GM12878 (cell line): ENCODE measurements around the gene ING4. TPM values are rescaled to one million over a fixed set of nuclear protein-coding genes. Genes with fewer than 3 reads are reported as not detected.

ENCODE experiments used
- ATAC-seq: fragments of 200-7000 bp; cut with Tn5 transposase; 3 replicates; pipeline ENCODE4 v1.9.1; 2020; ENCODE audit warnings: mild to moderate bottlenecking, moderate library complexity
- BruUV-seq: library from RNA; stranded (reverse); fragments of 400-500 nt; replicated peaks from 2 replicates; lab custom pipeline; 2021; lab: Mats Ljungman, UMichigan
- CTCF ChIA-PET: fragments of 300-600 bp; sonication (Branson Sonifier 250); formaldehyde crosslinking; extraction: SDS; loops from one replicate; lab custom pipeline; 2021; ENCODE audit warnings: inconsistent platforms; lab: Yijun Ruan, JAX
- POLR2A ChIA-PET: fragments of 350-600 bp; formaldehyde crosslinking; extraction: SDS; loops from one replicate; lab custom pipeline; 2021; ENCODE audit warnings: inconsistent platforms; lab: Charles Lee
- RAD21 ChIA-PET: fragments of 300-600 bp; sonication (Branson Sonifier 250); formaldehyde crosslinking; loops from one replicate; lab custom pipeline; 2023; ENCODE audit warnings: antibody characterized with exemption; ENCODE audit not compliant: unreplicated experiment; lab: Charles Lee
- SMC1A ChIA-PET: fragments of 300-600 bp; sonication (Branson Sonifier 250); formaldehyde crosslinking; loops from one replicate; lab custom pipeline; 2023; ENCODE audit not compliant: unreplicated experiment, uncharacterized antibody; lab: Charles Lee
- DNase-seq: peaks from one replicate; pipeline ENCODE4 v3.0.0-alpha.2; 2011; ENCODE audit warnings: low read depth, low spot score
- FAIRE-seq: peaks from 3 replicates; lab custom pipeline; 2011; peaks lifted over from hg19 to GRCh38; lab: Jason Lieb, UNC
- H2AFZ ChIP-seq: 2 replicates; pipeline ENCODE4 v1.6.0; 2011; ENCODE audit warnings: low read depth, low read length, control low read depth; ENCODE audit not compliant: control insufficient read depth
- H3K27ac ChIP-seq: 2 replicates; pipeline ENCODE4 v1.5.1; 2011; ENCODE audit warnings: control low read depth; ENCODE audit not compliant: control insufficient read depth, insufficient read depth
- H3K27me3 ChIP-seq, 2 experiments: replicated peaks in 1 of 2; 2 replicates each; pipeline versions ENCODE4 v1.6.0 to v1.6.1; 2011; ENCODE audit warnings: low read length in 1 of 2; ENCODE audit not compliant: control insufficient read depth in 2 of 2, insufficient read depth in 2 of 2
- H3K36me3 ChIP-seq, 2 experiments: 2 replicates each; pipeline ENCODE4 v1.5.1; 2011; ENCODE audit warnings: low read length in 1 of 2; ENCODE audit not compliant: control insufficient read depth in 2 of 2, insufficient read depth in 2 of 2
- H3K4me1 ChIP-seq: 2 replicates; pipeline ENCODE4 v1.6.1; 2011; ENCODE audit warnings: mild to moderate bottlenecking, low read length, moderate library complexity, mixed read lengths; ENCODE audit not compliant: control insufficient read depth, insufficient read depth
- H3K4me2 ChIP-seq: 2 replicates; pipeline ENCODE4 v1.6.0; 2011; ENCODE audit warnings: control low read depth; ENCODE audit not compliant: control insufficient read depth, insufficient read depth
- H3K4me3 ChIP-seq: fragments of 200-600 bp; sonication (generic); 2 replicates; pipeline ENCODE4 v1.5.1; 2016
- H3K79me2 ChIP-seq: 2 replicates; pipeline ENCODE4 v1.6.0; 2011; ENCODE audit warnings: low read length; ENCODE audit not compliant: control insufficient read depth, insufficient read depth
- H3K9ac ChIP-seq: 2 replicates; pipeline ENCODE4 v1.8.0; 2011; ENCODE audit warnings: low read length, control low read depth, mixed read lengths; ENCODE audit not compliant: control insufficient read depth, insufficient read depth
- H3K9me3 ChIP-seq: replicated peaks from 3 replicates; pipeline ENCODE4 v1.5.1; 2011; ENCODE audit warnings: mild to moderate bottlenecking, low read length; ENCODE audit not compliant: control insufficient read depth, insufficient read depth
- H4K20me1 ChIP-seq: 2 replicates; pipeline ENCODE4 v1.6.0; 2011; ENCODE audit not compliant: control insufficient read depth, insufficient read depth
- BCLAF1 ChIP-seq: fragments of 450-650 bp; IDR thresholded peaks from 2 replicates; pipeline ENCODE4 v1.6.1; 2017; ENCODE audit warnings: antibody characterized with exemption, mild to moderate bottlenecking, moderate library complexity
- SPI1 ChIP-seq: IDR thresholded peaks from 2 replicates; pipeline ENCODE4 v1.6.1; 2011; ENCODE audit warnings: low read depth, mild to moderate bottlenecking, low read length, moderate library complexity, borderline replicate concordance; ENCODE audit not compliant: insufficient read depth
- STAT1 ChIP-seq: fragments of 450-650 bp; conservative IDR thresholded peaks from 2 replicates; pipeline ENCODE4 v1.6.1; 2014; ENCODE audit warnings: antibody characterized with exemption, mild to moderate bottlenecking
- TAF1 ChIP-seq: IDR thresholded peaks from 2 replicates; pipeline ENCODE4 v1.6.1; 2011; ENCODE audit warnings: mild to moderate bottlenecking, low read depth, low read length, borderline replicate concordance
- TBL1XR1 ChIP-seq: IDR thresholded peaks from 2 replicates; pipeline ENCODE4 v1.6.1; 2012; ENCODE audit warnings: low read depth, low read length, improper control_type of control experiment
- ZNF24 ChIP-seq: fragments of 450-650 bp; IDR thresholded peaks from 2 replicates; pipeline ENCODE4 v1.6.1; 2017; ENCODE audit warnings: antibody characterized with exemption, mild to moderate bottlenecking
- WGBS: methylation state at CpG from one replicate; pipeline ENCODE4 v1.1.6; 2016; ENCODE audit warnings: low lambda C conversion rate; ENCODE audit not compliant: insufficient replicate concordance, insufficient coverage; ENCODE audit errors: missing lambda C conversion rate; 5-methylcytosine and 5-hydroxymethylcytosine counted together
- in situ Hi-C: fragments of 300-500 bp; cut with MboI; formaldehyde crosslinking; loops from 9 replicates; pipeline ENCODE4 v1.14.3; 2018; ENCODE audit warnings: mixed read lengths
- intact Hi-C: fragments of 100-400 bp; cut with micrococcal nuclease; formaldehyde crosslinking; loops from one replicate; pipeline ENCODE4 v1.14.2; 2022; ENCODE audit not compliant: unreplicated experiment
- polyA plus RNA-seq, 11 experiments: library from polyadenylated mRNA; depleted of rRNA in 4 of 11; unstranded in 6 of 11; stranded (reverse) in 5 of 11; fragments of >200 nt; fragmentation: Nextera tagmentation in 4 of 11; fragmentation: Illumina TruSeq in 1 of 11; extraction: Ambion mirVana in 4 of 11; extraction: Trizol in 1 of 11; gene quantifications; 1 replicate in 1 of 11; 2 replicates in 10 of 11; pipeline versions ENCODE4 v1.2.1 to v1.2.3, GENCODE V29; 2011 to 2016; ENCODE audit warnings: inconsistent platforms in 2 of 11, missing spikeins in 2 of 11, low read depth in 1 of 11
- total RNA-seq, 4 experiments: library from RNA; depleted of rRNA in 3 of 4; stranded (reverse); fragments of >200 nt in 3 of 4; fragmentation: Illumina TruSeq in 1 of 4; extraction: Trizol in 1 of 4; gene quantifications; 2 replicates each; pipeline versions ENCODE4 v1.2.1 to v1.2.3, GENCODE V29; 2013 to 2021
- TF ChIP-seq, protein P1 (sequence below): fragments of 450-650 bp; IDR thresholded peaks from 2 replicates; pipeline ENCODE4 v1.6.1; 2017; ENCODE audit warnings: mild to moderate bottlenecking
- TF ChIP-seq, protein P2 (sequence below): IDR thresholded peaks from 2 replicates; pipeline ENCODE4 v1.6.1; 2011; ENCODE audit warnings: low read depth, mild to moderate bottlenecking, low read length, moderate library complexity, borderline replicate concordance; ENCODE audit errors: extremely low read depth

Gene ING4
- total and polyA plus RNA-seq, 10 of the 15 experiments (the other 5 are each of a cell fraction or from before 2014, with no cell fraction given): 7.2 to 53.9 (median 21.8) TPM

GRCh38 chr12:6638305-6638704, 24.6 kb downstream of the ING4 start:
- ChIA-PET POLR2A (no interaction called here), CTCF (no interaction called here), RAD21 (no interaction called here), SMC1A (no interaction called here)
- H3K27ac ChIP-seq: no peak overlapping the region
- ATAC-seq (no peak), DNase-seq (no peak), FAIRE-seq (no peak)
- no peaks in the 10 kb centered on the region for H3K36me3 ChIP-seq
- H4K20me1 ChIP-seq: no peaks in the 10 kb centered on the region
- H3K9ac ChIP-seq: no peak overlapping the region
- 44% methylated on average over 9 of the region's 9 CpGs for WGBS
- H3K4me1 ChIP-seq: peaks cover 38% of the 10 kb centered on the region
- H3K4me3 ChIP-seq: no peak overlapping the region
- H3K9me3 ChIP-seq: no peaks in the 10 kb centered on the region; the same call in 1 of the 3 replicates
- H2AFZ ChIP-seq: peak overlapping the region; percentile 72
- no peaks in the 10 kb centered on the region; the same call in 1 of the 2 replicates for H3K79me2 ChIP-seq
- no peak for TF ChIP-seq BCLAF1
- TF ChIP-seq STAT1: no peak
- no peak for TF ChIP-seq TAF1
- 0 out of 2 replicates have a peak, but pooled peaks have one; percentile 48 for TF ChIP-seq SPI1
- no peak for TF ChIP-seq TBL1XR1
- TF ChIP-seq, protein P1, sequence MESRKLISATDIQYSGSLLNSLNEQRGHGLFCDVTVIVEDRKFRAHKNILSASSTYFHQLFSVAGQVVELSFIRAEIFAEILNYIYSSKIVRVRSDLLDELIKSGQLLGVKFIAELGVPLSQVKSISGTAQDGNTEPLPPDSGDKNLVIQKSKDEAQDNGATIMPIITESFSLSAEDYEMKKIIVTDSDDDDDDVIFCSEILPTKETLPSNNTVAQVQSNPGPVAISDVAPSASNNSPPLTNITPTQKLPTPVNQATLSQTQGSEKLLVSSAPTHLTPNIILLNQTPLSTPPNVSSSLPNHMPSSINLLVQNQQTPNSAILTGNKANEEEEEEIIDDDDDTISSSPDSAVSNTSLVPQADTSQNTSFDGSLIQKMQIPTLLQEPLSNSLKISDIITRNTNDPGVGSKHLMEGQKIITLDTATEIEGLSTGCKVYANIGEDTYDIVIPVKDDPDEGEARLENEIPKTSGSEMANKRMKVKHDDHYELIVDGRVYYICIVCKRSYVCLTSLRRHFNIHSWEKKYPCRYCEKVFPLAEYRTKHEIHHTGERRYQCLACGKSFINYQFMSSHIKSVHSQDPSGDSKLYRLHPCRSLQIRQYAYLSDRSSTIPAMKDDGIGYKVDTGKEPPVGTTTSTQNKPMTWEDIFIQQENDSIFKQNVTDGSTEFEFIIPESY: no peak
- TF ChIP-seq, protein P2, sequence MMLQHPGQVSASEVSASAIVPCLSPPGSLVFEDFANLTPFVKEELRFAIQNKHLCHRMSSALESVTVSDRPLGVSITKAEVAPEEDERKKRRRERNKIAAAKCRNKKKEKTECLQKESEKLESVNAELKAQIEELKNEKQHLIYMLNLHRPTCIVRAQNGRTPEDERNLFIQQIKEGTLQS: no peak
- no peak for TF ChIP-seq ZNF24
- in situ Hi-C loops: no loop called here
- peak overlapping the region; percentile 50 for H3K4me2 ChIP-seq
- intact Hi-C loops: no loop called here
- BruUV-seq: no TSS peak
- H3K27me3 ChIP-seq: no peaks in the 10 kb centered on the region
